Mesendoderm (in vitro differentiated cells): Measurements from ENCODE around the gene BTBD10. TPM values are rescaled to one million over a fixed set of nuclear protein-coding genes. Genes with fewer than 3 reads are reported as not detected.

Source experiments
- DNase-seq: peaks from one replicate; pipeline ENCODE4 v3.0.0; 2013
- H2AK5ac ChIP-seq: 2 replicates; pipeline ENCODE4 v1.6.1; 2013; ENCODE audit warnings: low read length, inconsistent platforms
- H2BK120ac ChIP-seq: 2 replicates; pipeline ENCODE4 v1.6.1; 2013; ENCODE audit warnings: low read depth, mild to moderate bottlenecking, low read length, moderate library complexity, mixed read lengths
- H2BK15ac ChIP-seq: replicated peaks from 2 replicates; pipeline ENCODE4 v1.6.1; 2013; ENCODE audit warnings: low read depth, mild to moderate bottlenecking, moderate library complexity
- H2BK5ac ChIP-seq: 2 replicates; pipeline ENCODE4 v1.6.1; 2013; ENCODE audit warnings: low read length, inconsistent platforms
- H3K18ac ChIP-seq: 2 replicates; pipeline ENCODE4 v1.6.1; 2013; ENCODE audit warnings: mild to moderate bottlenecking, low read length, mixed read lengths
- H3K23ac ChIP-seq: one replicate; pipeline ENCODE4 v1.6.1; 2013; ENCODE audit warnings: low read length
- H3K27ac ChIP-seq: 2 replicates; pipeline ENCODE4 v1.5.1; 2013; ENCODE audit warnings: low read depth, mild to moderate bottlenecking, inconsistent platforms, low read length, moderate library complexity
- H3K27me3 ChIP-seq: 2 replicates; pipeline ENCODE4 v1.6.1; 2013; ENCODE audit warnings: low read length, control low read depth, mild to moderate bottlenecking, inconsistent platforms; ENCODE audit not compliant: insufficient read depth, poor library complexity
- H3K36me3 ChIP-seq: 2 replicates; pipeline ENCODE4 v1.6.1; 2013; ENCODE audit warnings: low read length, inconsistent platforms; ENCODE audit not compliant: control insufficient read depth, insufficient read depth
- H3K4ac ChIP-seq: one replicate; pipeline ENCODE4 v1.6.1; 2013; ENCODE audit warnings: low read depth, mild to moderate bottlenecking, low read length, moderate library complexity
- H3K4me1 ChIP-seq: 2 replicates; pipeline ENCODE4 v1.6.1; 2013; ENCODE audit warnings: low read depth, low read length, inconsistent platforms; ENCODE audit not compliant: control insufficient read depth
- H3K4me2 ChIP-seq: 2 replicates; pipeline ENCODE4 v1.6.1; 2013; ENCODE audit warnings: low read length
- H3K4me3 ChIP-seq: 2 replicates; pipeline ENCODE4 v1.5.1; 2013; ENCODE audit warnings: mild to moderate bottlenecking, low read length
- H3K56ac ChIP-seq: one replicate; pipeline ENCODE4 v1.6.1; 2013; ENCODE audit warnings: low read length
- H3K79me1 ChIP-seq: 2 replicates; pipeline ENCODE4 v1.6.1; 2013; ENCODE audit warnings: low read length, inconsistent platforms
- H3K79me2 ChIP-seq: 2 replicates; pipeline ENCODE4 v1.6.1; 2013; ENCODE audit warnings: mild to moderate bottlenecking, low read length; ENCODE audit not compliant: control insufficient read depth, insufficient read depth
- H3K9ac ChIP-seq: 2 replicates; pipeline ENCODE4 v1.6.1; 2013; ENCODE audit warnings: low read length, inconsistent platforms
- H4K5ac ChIP-seq: one replicate; pipeline ENCODE4 v1.6.1; 2013; ENCODE audit warnings: low read length
- H4K8ac ChIP-seq: one replicate; pipeline ENCODE4 v1.6.1; 2013; ENCODE audit warnings: low read depth, mild to moderate bottlenecking, control low read depth, low read length, moderate library complexity
- WGBS: extraction: QIAGEN DNeasy Blood & Tissue Kit; methylation state at CpG from one replicate; pipeline ENCODE4 v1.1.7; 2013; ENCODE audit warnings: low lambda C conversion rate, missing lambda C conversion rate; ENCODE audit not compliant: insufficient coverage; ENCODE audit errors: extremely low coverage; 5-methylcytosine and 5-hydroxymethylcytosine counted together
- polyA plus RNA-seq, 2 experiments: library from polyadenylated mRNA; stranded (reverse); fragments of 200-250 nt; gene quantifications; one replicate each; pipeline ENCODE4 v1.2.3, GENCODE V29; 2013

Gene BTBD10
- polyA plus RNA-seq (2013, experiment 1 of 2), result 21.6 TPM
- 21.6 TPM for polyA plus RNA-seq (2013, experiment 2 of 2)

DNA sequence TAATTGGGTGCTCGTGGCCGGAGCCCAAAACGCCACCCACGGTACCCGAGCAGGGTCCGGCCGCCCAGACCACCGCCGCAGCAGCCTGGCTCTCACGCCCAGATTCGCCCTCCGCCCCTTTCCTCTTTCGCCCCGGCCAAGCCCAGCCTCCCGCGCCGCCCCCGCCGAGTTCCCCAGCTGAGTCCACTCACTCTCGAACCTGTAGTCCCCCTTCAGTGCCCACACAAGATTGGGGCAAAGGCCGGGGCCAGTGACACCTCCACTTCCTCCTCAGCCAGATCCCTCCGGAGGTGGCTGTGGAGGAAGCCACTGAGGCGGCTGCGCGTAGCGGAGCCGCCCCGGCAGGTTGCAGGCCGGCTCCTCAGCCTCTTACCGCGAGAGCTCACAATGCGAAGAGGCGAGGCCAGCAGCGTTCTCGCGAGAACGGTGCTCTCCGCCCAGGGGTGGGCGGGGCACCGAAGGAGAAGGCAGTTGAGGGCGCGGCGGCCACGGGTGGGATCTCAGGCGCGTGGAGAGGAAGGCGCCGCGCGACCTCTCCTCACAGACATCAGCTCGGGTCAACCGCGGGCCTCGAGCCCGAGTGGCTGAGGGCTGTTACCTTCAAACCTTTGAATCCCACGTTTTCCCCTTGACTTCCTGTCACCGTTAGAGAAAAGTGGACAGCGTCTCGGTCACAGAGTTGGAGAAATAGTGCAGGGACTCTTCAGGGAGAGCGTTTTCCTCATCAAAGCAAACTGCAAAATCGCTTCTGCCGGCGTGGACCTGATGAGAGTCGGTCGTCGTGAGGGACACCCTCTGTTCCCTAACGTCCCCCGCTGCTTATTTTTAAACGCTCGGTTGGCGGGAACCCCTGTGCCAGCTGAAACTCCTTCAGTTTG lies at the start of gene BTBD10:
BTBD10 (minus strand) TSS at position 322 of the 878 bp plus-strand sequence. CDS start 18,098 bp downstream, outside the sequence.
- peak within 1 kb of the TSS; percentile 70 for H4K8ac ChIP-seq
- H3K23ac ChIP-seq, result peak within 1 kb of the TSS; percentile 20
- H3K18ac ChIP-seq, result peak within 1 kb of the TSS; percentile 94
- no peak within 1 kb of the TSS for H2BK15ac ChIP-seq
- peaks cover 2% of the 10 kb centered on the region for H3K4me1 ChIP-seq
- peaks cover 7% of the 10 kb centered on the region for H3K79me2 ChIP-seq
- H3K27me3 ChIP-seq, result no peaks in the 10 kb centered on the region
- H3K79me1 ChIP-seq, result no peaks in the 10 kb centered on the region
- H3K56ac ChIP-seq, result peak within 1 kb of the TSS; percentile 92
- peak within 1 kb of the TSS; percentile 94 for H3K27ac ChIP-seq
- no peak within 1 kb of the TSS for H2BK120ac ChIP-seq
- no peak within 1 kb of the TSS for H3K4ac ChIP-seq
- peak within 1 kb of the TSS; percentile 86 for H3K4me3 ChIP-seq
- no peak within 1 kb of the TSS for H2AK5ac ChIP-seq
- peak within 1 kb of the TSS; percentile 93 for H3K4me2 ChIP-seq
- H3K9ac ChIP-seq, result peak within 1 kb of the TSS; percentile 82
- WGBS, result no CpG with 5 or more reads among the region's 71 CpGs
- DNase-seq, result peak; percentile 97
- H3K36me3 ChIP-seq, result no peaks in the 10 kb centered on the region
- peak within 1 kb of the TSS; percentile 24 for H2BK5ac ChIP-seq
- peak within 1 kb of the TSS; percentile 84 for H4K5ac ChIP-seq

- H3K36me3 ChIP-seq, result no peaks in the 10 kb centered on the region
These were observed 40.4 kb upstream of the BTBD10 start for GRCh38 chr11:13503393-13503792.

DNA sequence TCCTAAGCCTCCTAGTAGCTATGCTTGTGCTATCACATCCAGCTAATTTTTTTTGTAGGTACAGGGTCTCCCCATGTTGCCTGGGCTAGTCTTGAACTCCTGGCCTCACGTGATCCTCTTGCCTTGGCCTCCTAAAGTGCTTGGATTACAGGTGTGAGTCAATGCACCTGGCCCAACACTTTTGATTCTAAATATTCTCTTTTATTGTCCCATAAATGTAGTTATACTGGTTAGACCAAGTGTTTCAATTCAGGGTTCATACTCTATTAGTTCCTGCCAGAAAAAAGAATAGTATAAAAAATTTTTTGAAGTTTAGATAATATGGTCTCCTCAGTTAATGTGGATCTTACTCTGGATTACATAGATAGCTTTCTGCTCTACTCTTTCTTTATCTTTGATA lies 39.5 kb upstream of the BTBD10 start:
- H2BK15ac ChIP-seq, result no peak overlapping the region
- H3K4ac ChIP-seq, result no peak overlapping the region
- WGBS, result no CpG with 5 or more reads among the region's 1 CpG
- no peak overlapping the region for H3K27ac ChIP-seq
- no peak overlapping the region for H3K4me2 ChIP-seq
- H3K4me3 ChIP-seq, result no peak overlapping the region
- DNase-seq, result no peak
- H4K5ac ChIP-seq, result no peak overlapping the region
- H3K56ac ChIP-seq, result no peak overlapping the region
- no peak overlapping the region for H4K8ac ChIP-seq
- no peaks in the 10 kb centered on the region for H3K27me3 ChIP-seq
- H3K4me1 ChIP-seq, result no peaks in the 10 kb centered on the region
- H3K9ac ChIP-seq, result no peak overlapping the region
- H3K79me2 ChIP-seq, result no peaks in the 10 kb centered on the region
- no peaks in the 10 kb centered on the region for H3K36me3 ChIP-seq
- H3K79me1 ChIP-seq, result no peaks in the 10 kb centered on the region
- no peak overlapping the region for H2BK5ac ChIP-seq
- H2BK120ac ChIP-seq, result no peak overlapping the region
- H3K23ac ChIP-seq, result no peak overlapping the region
- no peak overlapping the region for H3K18ac ChIP-seq
- no peak overlapping the region for H2AK5ac ChIP-seq

More at GRCh38 chr11:13503393-13503792, 40.4 kb upstream of the BTBD10 start:
- H2BK5ac ChIP-seq, result no peak overlapping the region
- no peaks in the 10 kb centered on the region for H3K79me1 ChIP-seq
- H2AK5ac ChIP-seq, result no peak overlapping the region
- DNase-seq, result no peak
- WGBS, result no CpG with 5 or more reads among the region's 1 CpG
- no peak overlapping the region for H4K8ac ChIP-seq
- no peak overlapping the region for H3K27ac ChIP-seq
- no peak overlapping the region for H3K18ac ChIP-seq
- no peaks in the 10 kb centered on the region for H3K4me1 ChIP-seq
- H3K4me2 ChIP-seq, result no peak overlapping the region
- H3K79me2 ChIP-seq, result no peaks in the 10 kb centered on the region
- H3K9ac ChIP-seq, result no peak overlapping the region
- H2BK120ac ChIP-seq, result no peak overlapping the region
- no peak overlapping the region for H3K23ac ChIP-seq
- H3K4me3 ChIP-seq, result no peak overlapping the region
- H2BK15ac ChIP-seq, result no peak overlapping the region
- H4K5ac ChIP-seq, result no peak overlapping the region
- H3K56ac ChIP-seq, result no peak overlapping the region
- no peak overlapping the region for H3K4ac ChIP-seq
- no peaks in the 10 kb centered on the region for H3K27me3 ChIP-seq

- no peak within 1 kb of the TSS for H3K4me2 ChIP-seq
- no peak within 1 kb of the TSS for H3K4ac ChIP-seq
- no peak within 1 kb of the TSS for H3K23ac ChIP-seq
- no peak within 1 kb of the TSS for H2AK5ac ChIP-seq
- H2BK15ac ChIP-seq, result no peak within 1 kb of the TSS
- no peaks in the 10 kb centered on the region for H3K79me1 ChIP-seq
- no peak within 1 kb of the TSS for H3K27ac ChIP-seq
- H2BK5ac ChIP-seq, result no peak within 1 kb of the TSS
- H3K27me3 ChIP-seq, result no peaks in the 10 kb centered on the region
- no peak within 1 kb of the TSS for H3K18ac ChIP-seq
- no peaks in the 10 kb centered on the region for H3K36me3 ChIP-seq
- H3K79me2 ChIP-seq, result no peaks in the 10 kb centered on the region
- no peaks in the 10 kb centered on the region for H3K4me1 ChIP-seq
- no peak within 1 kb of the TSS for H4K5ac ChIP-seq
- H4K8ac ChIP-seq, result no peak within 1 kb of the TSS
- H3K9ac ChIP-seq, result no peak within 1 kb of the TSS
- no peak for DNase-seq
- H3K56ac ChIP-seq, result no peak within 1 kb of the TSS
- WGBS, result no CpG with 5 or more reads among the region's 3 CpGs
- H3K4me3 ChIP-seq, result no peak within 1 kb of the TSS
- H2BK120ac ChIP-seq, result no peak within 1 kb of the TSS
These were observed 32.9 kb upstream of the BTBD10 start, which contains the start of gene PTH for GRCh38 chr11:13495929-13496328. Gene PTH (minus strand): TSS chr11:13495997. CDS start chr11:13492855, 3,142 bp downstream.

- no peak overlapping the region for H4K8ac ChIP-seq
- H3K4ac ChIP-seq, result no peak overlapping the region
- H3K36me3 ChIP-seq, result no peaks in the 10 kb centered on the region
- no peak overlapping the region for H3K23ac ChIP-seq
- H2AK5ac ChIP-seq, result no peak overlapping the region
- no peak overlapping the region for H2BK120ac ChIP-seq
- no peak overlapping the region for H3K9ac ChIP-seq
- no peak overlapping the region for H4K5ac ChIP-seq
- WGBS, result no CpG with 5 or more reads among the region's 3 CpGs
- no peaks in the 10 kb centered on the region for H3K79me1 ChIP-seq
- H3K4me1 ChIP-seq, result no peaks in the 10 kb centered on the region
- no peak overlapping the region for H3K4me2 ChIP-seq
- no peak overlapping the region for H3K4me3 ChIP-seq
- H3K56ac ChIP-seq, result no peak overlapping the region
- H3K18ac ChIP-seq, result no peak overlapping the region
- no peak overlapping the region for H2BK5ac ChIP-seq
- H3K27ac ChIP-seq, result no peak overlapping the region
- H3K27me3 ChIP-seq, result no peaks in the 10 kb centered on the region
- H2BK15ac ChIP-seq, result no peak overlapping the region
- DNase-seq, result peak; percentile 36
- H3K79me2 ChIP-seq, result no peaks in the 10 kb centered on the region
These were observed 31.0 kb upstream of the BTBD10 start for GRCh38 chr11:13494051-13494450.
